Neural cell (in vitro differentiated cells): ENCODE measurements around the gene OR10D3. TPM values are rescaled to one million over a fixed set of nuclear protein-coding genes. Genes with fewer than 3 reads are reported as not detected.

Source experiments
- H2AFZ ChIP-seq: fragments of 200-600, 300-800 bp; sonication (generic), shearing (Covaris generic); 2 replicates; pipeline ENCODE4 v1.6.0; 2014; ENCODE audit warnings: low read depth, mild to moderate bottlenecking, antibody characterized with exemption, low read length, moderate library complexity
- H3F3A ChIP-seq: fragments of 200-600 bp; shearing (Covaris generic); 2 replicates; pipeline ENCODE4 v1.6.1; 2016; ENCODE audit warnings: mild to moderate bottlenecking, moderate library complexity, mixed read lengths, antibody characterized with exemption, low read length; ENCODE audit not compliant: insufficient read depth, poor library complexity, severe bottlenecking
- H3K27ac ChIP-seq: fragments of 200-600, 300-800 bp; sonication (generic), shearing (Covaris generic); 2 replicates; pipeline ENCODE4 v1.5.1; 2014; ENCODE audit warnings: mild to moderate bottlenecking, low read length, moderate library complexity
- H3K27me3 ChIP-seq: fragments of 300-800, 200-600 bp; sonication (generic), shearing (Covaris generic); 2 replicates; pipeline ENCODE4 v1.6.0; 2014; ENCODE audit warnings: mild to moderate bottlenecking, low read depth, low read length, moderate library complexity; ENCODE audit not compliant: insufficient read depth
- H3K36me3 ChIP-seq: fragments of 300-800, 200-600 bp; sonication (generic), shearing (Covaris generic); 2 replicates; pipeline ENCODE4 v1.5.1; 2014; ENCODE audit warnings: mild to moderate bottlenecking, antibody characterized with exemption, low read length, moderate library complexity; ENCODE audit not compliant: insufficient read depth
- H3K4me2 ChIP-seq: fragments of 300-800, 200-600 bp; sonication (generic), shearing (Covaris generic); 2 replicates; pipeline ENCODE4 v1.6.0; 2014; ENCODE audit warnings: mild to moderate bottlenecking, low read length
- H3K4me3 ChIP-seq: fragments of 300-800, 200-600 bp; sonication (generic), shearing (Covaris generic); 2 replicates; pipeline ENCODE4 v1.5.1; 2014; ENCODE audit warnings: mild to moderate bottlenecking, low read length, moderate library complexity
- H3K79me2 ChIP-seq: fragments of 200-600 bp; shearing (Covaris generic); replicated peaks from 2 replicates; pipeline ENCODE4 v1.6.0; 2014; ENCODE audit warnings: mild to moderate bottlenecking, low read length, moderate library complexity; ENCODE audit not compliant: insufficient read depth
- H3K9ac ChIP-seq: fragments of 300-800, 200-600 bp; sonication (generic), shearing (Covaris generic); 2 replicates; pipeline ENCODE4 v1.6.1; 2016; ENCODE audit warnings: mild to moderate bottlenecking, low read length, mixed read lengths
- H3K9me2 ChIP-seq: fragments of 200-600 bp; shearing (Covaris generic); 2 replicates; pipeline ENCODE4 v1.6.1; 2016; ENCODE audit warnings: mild to moderate bottlenecking, low read length, mixed read lengths; ENCODE audit not compliant: insufficient read depth
- H3K9me3 ChIP-seq: fragments of 200-600, 300-800 bp; sonication (generic), shearing (Covaris generic); 2 replicates; pipeline ENCODE4 v1.6.1; 2016; ENCODE audit warnings: mild to moderate bottlenecking, mixed run types, low read length, moderate library complexity, mixed read lengths
- H4K20me1 ChIP-seq: fragments of 200-600 bp; shearing (Covaris generic); 2 replicates; pipeline ENCODE4 v1.6.1; 2016; ENCODE audit warnings: mild to moderate bottlenecking, mixed run types; ENCODE audit not compliant: insufficient read depth
- EP300 ChIP-seq: fragments of 450-650 bp; conservative IDR thresholded peaks from 2 replicates; pipeline ENCODE4 v1.6.1; 2014; ENCODE audit warnings: antibody characterized with exemption, mild to moderate bottlenecking, moderate library complexity; ENCODE audit not compliant: poor library complexity, severe bottlenecking
- EZH2 ChIP-seq: fragments of 200-600, 300-800 bp; shearing (Covaris generic), sonication (generic); IDR thresholded peaks from 2 replicates; pipeline ENCODE4 v1.6.1; 2014; ENCODE audit warnings: antibody characterized with exemption, low read length, borderline replicate concordance, mild to moderate bottlenecking; ENCODE audit not compliant: insufficient read depth, poor library complexity, severe bottlenecking
- MXI1 ChIP-seq: fragments of 450-650 bp; conservative IDR thresholded peaks from 2 replicates; pipeline ENCODE4 v1.6.1; 2014; ENCODE audit warnings: antibody characterized with exemption, mild to moderate bottlenecking; ENCODE audit not compliant: poor library complexity, severe bottlenecking
- POLR2AphosphoS5 ChIP-seq: IDR thresholded peaks from 2 replicates; pipeline ENCODE4 v1.6.1; 2012
- RAD21 ChIP-seq: fragments of 450-650 bp; conservative IDR thresholded peaks from 2 replicates; pipeline ENCODE4 v1.6.1; 2014; ENCODE audit warnings: antibody characterized with exemption, mild to moderate bottlenecking, moderate library complexity
- SMC3 ChIP-seq: fragments of 450-650 bp; conservative IDR thresholded peaks from 2 replicates; pipeline ENCODE4 v1.6.1; 2014; ENCODE audit warnings: antibody characterized with exemption, mild to moderate bottlenecking, moderate library complexity; ENCODE audit not compliant: poor library complexity
- TAF1 ChIP-seq: IDR thresholded peaks from 2 replicates; pipeline ENCODE4 v1.6.1; 2012; ENCODE audit warnings: low read depth
- polyA plus RNA-seq: library from polyadenylated mRNA; depleted of rRNA; stranded (reverse); fragments of >200 nt; gene quantifications from 2 replicates; pipeline ENCODE4 v1.2.3, GENCODE V29; 2014
- TF ChIP-seq, protein P1 (sequence below): fragments of 450-650 bp; IDR thresholded peaks from 2 replicates; pipeline ENCODE4 v1.5.1; 2014; ENCODE audit warnings: antibody characterized with exemption, mild to moderate bottlenecking, moderate library complexity; ENCODE audit not compliant: poor library complexity, severe bottlenecking
- TF ChIP-seq, protein P2 (sequence below): IDR thresholded peaks from 2 replicates; pipeline ENCODE4 v1.6.1; 2012; ENCODE audit warnings: borderline replicate concordance

The OR10D3 gene
- polyA plus RNA-seq, 1 donor from 2014 or later: not detected

GRCh38 chr11:124174001-124174583 lies 9.1 kb upstream of the OR10D3 start:
- Histone ChIP-seq H3K27ac (peak overlapping the region; percentile 88), H3K9ac (peak overlapping the region; percentile 49), H3K4me2 (peak overlapping the region; percentile 60), H3K27me3 (no peaks in the 10 kb centered on the region), H3K4me3 (peak overlapping the region; percentile 48), H2AFZ (no peak overlapping the region), H3K79me2 (no peaks in the 10 kb centered on the region), H3K9me2 (no peaks in the 10 kb centered on the region), H3F3A (peaks cover 5% of the 10 kb centered on the region), H3K36me3 (no peaks in the 10 kb centered on the region), H4K20me1 (no peaks in the 10 kb centered on the region), H3K9me3 (no peaks in the 10 kb centered on the region)
- TF ChIP-seq EZH2 (no peak), TAF1 (no peak), MXI1 (no peak), EP300 (peak; percentile 66), SMC3 (peak; percentile 30), RAD21 (peak; percentile 31), POLR2AphosphoS5 (peak; percentile 46)
- TF ChIP-seq, protein P1, sequence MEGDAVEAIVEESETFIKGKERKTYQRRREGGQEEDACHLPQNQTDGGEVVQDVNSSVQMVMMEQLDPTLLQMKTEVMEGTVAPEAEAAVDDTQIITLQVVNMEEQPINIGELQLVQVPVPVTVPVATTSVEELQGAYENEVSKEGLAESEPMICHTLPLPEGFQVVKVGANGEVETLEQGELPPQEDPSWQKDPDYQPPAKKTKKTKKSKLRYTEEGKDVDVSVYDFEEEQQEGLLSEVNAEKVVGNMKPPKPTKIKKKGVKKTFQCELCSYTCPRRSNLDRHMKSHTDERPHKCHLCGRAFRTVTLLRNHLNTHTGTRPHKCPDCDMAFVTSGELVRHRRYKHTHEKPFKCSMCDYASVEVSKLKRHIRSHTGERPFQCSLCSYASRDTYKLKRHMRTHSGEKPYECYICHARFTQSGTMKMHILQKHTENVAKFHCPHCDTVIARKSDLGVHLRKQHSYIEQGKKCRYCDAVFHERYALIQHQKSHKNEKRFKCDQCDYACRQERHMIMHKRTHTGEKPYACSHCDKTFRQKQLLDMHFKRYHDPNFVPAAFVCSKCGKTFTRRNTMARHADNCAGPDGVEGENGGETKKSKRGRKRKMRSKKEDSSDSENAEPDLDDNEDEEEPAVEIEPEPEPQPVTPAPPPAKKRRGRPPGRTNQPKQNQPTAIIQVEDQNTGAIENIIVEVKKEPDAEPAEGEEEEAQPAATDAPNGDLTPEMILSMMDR: peak; percentile 41
- TF ChIP-seq, protein P2, sequence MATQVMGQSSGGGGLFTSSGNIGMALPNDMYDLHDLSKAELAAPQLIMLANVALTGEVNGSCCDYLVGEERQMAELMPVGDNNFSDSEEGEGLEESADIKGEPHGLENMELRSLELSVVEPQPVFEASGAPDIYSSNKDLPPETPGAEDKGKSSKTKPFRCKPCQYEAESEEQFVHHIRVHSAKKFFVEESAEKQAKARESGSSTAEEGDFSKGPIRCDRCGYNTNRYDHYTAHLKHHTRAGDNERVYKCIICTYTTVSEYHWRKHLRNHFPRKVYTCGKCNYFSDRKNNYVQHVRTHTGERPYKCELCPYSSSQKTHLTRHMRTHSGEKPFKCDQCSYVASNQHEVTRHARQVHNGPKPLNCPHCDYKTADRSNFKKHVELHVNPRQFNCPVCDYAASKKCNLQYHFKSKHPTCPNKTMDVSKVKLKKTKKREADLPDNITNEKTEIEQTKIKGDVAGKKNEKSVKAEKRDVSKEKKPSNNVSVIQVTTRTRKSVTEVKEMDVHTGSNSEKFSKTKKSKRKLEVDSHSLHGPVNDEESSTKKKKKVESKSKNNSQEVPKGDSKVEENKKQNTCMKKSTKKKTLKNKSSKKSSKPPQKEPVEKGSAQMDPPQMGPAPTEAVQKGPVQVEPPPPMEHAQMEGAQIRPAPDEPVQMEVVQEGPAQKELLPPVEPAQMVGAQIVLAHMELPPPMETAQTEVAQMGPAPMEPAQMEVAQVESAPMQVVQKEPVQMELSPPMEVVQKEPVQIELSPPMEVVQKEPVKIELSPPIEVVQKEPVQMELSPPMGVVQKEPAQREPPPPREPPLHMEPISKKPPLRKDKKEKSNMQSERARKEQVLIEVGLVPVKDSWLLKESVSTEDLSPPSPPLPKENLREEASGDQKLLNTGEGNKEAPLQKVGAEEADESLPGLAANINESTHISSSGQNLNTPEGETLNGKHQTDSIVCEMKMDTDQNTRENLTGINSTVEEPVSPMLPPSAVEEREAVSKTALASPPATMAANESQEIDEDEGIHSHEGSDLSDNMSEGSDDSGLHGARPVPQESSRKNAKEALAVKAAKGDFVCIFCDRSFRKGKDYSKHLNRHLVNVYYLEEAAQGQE: no peak

DNA sequence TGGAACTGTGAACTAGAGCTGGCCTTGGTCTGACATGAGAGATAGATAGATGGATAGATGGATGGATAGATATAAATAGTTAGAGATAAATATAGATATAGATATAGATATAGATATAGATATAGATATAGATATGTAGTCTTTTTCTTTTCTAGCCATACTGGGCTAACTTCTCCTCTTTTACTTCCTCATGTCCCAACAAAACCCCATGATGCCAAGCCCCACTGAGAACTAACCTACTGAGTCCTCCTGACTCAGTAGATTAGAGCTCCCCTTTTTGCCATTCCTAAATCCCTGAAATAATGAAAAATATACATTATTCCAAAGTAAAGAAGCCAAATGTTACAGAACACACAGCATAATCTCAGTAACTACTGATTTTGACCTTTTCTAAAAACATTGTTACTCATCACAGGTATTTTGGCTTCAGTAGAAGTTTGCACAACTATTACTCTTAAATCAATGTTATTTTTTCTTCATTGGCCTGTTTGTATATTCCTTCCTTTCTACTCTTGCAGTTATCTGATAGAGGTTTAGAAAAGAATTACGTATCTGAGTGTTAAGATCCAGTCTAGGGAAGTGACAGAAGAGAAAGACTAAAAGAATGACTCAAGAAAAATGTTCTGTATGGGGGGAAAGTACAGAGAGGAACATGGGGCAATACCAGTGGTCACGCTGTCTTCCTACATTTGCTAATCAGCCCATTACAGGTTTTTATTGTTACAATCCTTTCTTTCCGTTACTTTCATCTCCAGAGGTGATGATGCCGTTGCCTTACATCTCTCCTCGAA lies 6.0 kb upstream of the OR10D3 start:
- Histone ChIP-seq H3K4me2 (no peak overlapping the region), H4K20me1 (no peaks in the 10 kb centered on the region), H3K36me3 (no peaks in the 10 kb centered on the region), H3K9me3 (no peaks in the 10 kb centered on the region), H3K27me3 (no peaks in the 10 kb centered on the region), H3F3A (peaks cover 3% of the 10 kb centered on the region), H3K9me2 (no peaks in the 10 kb centered on the region), H3K9ac (no peak overlapping the region), H3K27ac (no peak overlapping the region), H2AFZ (no peak overlapping the region), H3K79me2 (no peaks in the 10 kb centered on the region), H3K4me3 (no peak overlapping the region)
- TF ChIP-seq MXI1 (no peak), SMC3 (no peak), EP300 (no peak), POLR2AphosphoS5 (no peak)
